Activated CD8-positive, alpha-beta memory T cell treated with anti-CD3 and anti-CD28 coated beads, Interleukin-2, amount 50 U/mL, for 4 hours (primary cell): Measurements from ENCODE around the gene IGFL2.
"Not testable (repeated sequence)": the region's sequence is repeated elsewhere in the genome, so short reads cannot be mapped to it uniquely, and the experiment has no call there.

Source experiments
- DNase-seq: peaks from one replicate; pipeline ENCODE4 v3.0.0-alpha.2; 2020

IGFL2 gene

DNA sequence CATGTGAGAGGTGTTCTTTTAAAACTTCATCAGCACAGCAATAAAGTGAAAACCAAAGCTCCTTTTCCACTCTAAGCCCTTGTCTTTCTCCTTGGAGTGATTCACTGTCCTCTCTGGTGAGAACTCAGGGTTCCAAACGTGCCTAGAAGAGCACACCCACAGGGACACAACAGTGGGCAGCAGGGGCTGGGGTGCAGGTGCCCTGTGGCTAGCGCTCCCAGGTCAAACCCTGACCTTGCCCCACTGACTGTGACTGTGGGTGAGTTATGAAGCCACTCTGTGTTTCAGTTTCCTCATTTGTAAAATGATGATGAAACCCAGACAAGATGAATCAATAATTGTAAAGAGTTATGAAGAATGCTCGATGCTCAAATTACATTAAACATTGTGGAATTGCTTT, 43.9 kb downstream of the IGFL2 start:
- DNase-seq, result no peak

- DNase-seq, result not testable (repeated sequence)
These were observed 44.6 kb downstream of the IGFL2 start for GRCh38 chr19:46192626-46192991.

- DNase-seq, result no peak
These were observed 45.1 kb downstream of the IGFL2 start for GRCh38 chr19:46192992-46193650.

DNA sequence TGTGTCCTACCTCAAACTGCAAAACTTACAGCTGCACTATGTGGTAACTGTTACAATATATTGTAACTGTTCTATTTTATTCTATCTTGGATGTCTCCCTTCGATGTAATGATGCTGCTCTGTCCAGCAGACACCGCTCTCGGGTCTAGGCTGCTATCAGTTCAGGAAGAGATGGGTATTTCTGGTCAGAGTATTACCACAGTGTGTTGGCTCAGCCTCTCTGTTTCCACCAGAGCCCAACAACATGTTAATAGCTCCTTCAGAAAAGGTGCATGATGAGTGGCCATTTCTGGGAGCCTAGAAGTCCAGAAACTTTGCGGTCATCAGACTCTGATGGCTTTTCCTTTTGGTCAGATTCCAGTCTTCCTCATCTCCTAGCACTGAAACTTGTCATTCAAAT, 45.6 kb downstream of the IGFL2 start:
- DNase-seq, result no peak

DNA sequence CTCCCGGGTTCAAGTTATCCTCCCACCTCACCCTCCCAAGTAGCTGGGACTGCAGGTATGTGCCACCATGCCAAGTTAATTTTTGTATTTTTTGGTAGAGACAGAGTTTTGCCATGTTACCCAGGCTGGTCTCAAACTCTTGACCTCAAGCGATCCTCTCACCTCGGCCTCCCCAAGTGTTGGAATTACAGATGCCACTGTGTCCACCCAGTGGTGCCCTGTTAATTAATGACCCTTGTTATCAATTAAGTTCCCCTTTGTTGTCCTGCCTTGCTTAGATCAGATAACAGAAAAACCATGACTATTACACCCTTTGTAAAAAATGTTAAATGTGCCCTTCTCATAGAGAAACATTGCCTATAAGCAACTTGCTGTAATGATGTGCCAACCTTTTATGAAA, 47.1 kb downstream of the IGFL2 start:
- DNase-seq, result no peak

DNA sequence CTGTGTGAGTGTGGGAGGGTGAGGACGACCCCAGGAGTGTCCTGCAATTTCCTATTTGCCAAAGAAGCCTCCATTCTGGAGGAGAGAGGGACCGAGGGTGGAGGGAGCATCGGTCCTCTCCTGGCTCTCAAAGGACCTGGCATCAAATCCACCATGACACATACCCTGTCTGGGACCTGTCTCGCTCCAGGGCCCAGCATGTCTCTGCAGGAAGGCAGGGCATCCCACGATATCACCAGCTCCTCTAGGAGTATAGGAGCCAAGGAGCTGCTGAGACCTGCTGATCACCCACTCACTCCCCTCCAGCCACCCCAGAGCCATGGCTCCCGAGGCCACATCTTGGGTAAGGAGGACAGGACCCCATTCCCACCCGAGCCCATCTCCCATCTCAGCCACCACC, 47.9 kb downstream of the IGFL2 start:
- not testable (repeated sequence) for DNase-seq

DNA sequence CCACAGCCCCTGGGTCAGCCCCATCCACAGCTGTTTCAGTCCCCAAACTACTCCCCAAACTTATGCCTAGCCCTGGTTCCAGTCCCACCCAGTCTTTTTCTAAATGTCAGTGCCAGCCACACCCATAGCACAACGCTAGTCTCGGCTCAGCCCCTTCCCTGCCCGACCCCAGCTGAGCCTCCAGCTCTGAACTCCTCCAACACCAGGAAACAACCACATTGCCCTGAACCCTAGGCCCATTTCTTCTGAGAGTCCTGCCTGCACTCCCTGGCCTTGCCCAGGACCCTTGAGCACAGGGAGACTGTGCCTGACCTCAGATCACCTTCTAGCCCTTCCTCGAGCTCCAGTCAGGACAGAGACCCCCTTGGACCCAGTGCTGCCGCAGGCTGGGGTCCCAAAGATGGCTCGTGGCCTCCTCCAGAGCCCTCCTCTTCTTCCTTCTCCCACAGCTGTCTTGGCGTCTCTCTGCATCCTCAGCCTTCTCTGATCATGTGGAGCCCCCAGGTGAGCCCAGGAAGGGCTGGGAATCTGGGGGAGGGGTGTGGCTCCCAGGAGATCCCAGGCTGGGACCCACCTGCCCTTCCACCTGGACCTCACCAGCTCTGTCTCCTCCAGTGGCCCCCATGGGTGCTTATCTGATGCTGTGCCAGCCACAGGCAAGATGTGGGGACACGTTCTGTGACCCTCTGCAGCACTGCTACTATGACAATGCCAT, 48.5 kb downstream of the IGFL2 start:
- no peak for DNase-seq

- DNase-seq, result no peak
These were observed 49.5 kb downstream of the IGFL2 start for GRCh38 chr19:46197314-46198070.

- DNase-seq, result no peak
These were observed 50.7 kb downstream of the IGFL2 start for GRCh38 chr19:46198756-46199155.

- DNase-seq, result no peak
These were observed 53.6 kb downstream of the IGFL2 start for GRCh38 chr19:46201454-46202310.

DNA sequence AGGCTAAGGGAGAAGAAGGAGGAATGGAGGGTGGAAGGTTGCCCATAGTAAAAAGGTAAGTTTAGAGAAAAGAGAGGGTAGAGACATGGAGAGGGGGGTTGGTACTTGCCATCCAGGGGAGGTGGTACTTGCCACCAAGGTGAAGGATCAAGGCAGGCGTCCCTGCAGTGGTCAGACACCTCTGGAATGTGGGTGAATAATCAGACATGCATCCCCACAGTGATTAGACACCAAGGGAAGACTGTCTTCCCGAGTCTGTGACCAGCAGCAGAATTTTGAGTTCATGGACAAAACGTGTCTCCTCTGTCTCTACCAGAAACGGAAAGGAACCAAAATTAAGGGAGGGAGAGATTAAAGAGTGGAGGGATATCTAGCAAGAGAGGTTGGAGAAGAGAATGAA, 54.4 kb downstream of the IGFL2 start:
- no peak for DNase-seq

DNA sequence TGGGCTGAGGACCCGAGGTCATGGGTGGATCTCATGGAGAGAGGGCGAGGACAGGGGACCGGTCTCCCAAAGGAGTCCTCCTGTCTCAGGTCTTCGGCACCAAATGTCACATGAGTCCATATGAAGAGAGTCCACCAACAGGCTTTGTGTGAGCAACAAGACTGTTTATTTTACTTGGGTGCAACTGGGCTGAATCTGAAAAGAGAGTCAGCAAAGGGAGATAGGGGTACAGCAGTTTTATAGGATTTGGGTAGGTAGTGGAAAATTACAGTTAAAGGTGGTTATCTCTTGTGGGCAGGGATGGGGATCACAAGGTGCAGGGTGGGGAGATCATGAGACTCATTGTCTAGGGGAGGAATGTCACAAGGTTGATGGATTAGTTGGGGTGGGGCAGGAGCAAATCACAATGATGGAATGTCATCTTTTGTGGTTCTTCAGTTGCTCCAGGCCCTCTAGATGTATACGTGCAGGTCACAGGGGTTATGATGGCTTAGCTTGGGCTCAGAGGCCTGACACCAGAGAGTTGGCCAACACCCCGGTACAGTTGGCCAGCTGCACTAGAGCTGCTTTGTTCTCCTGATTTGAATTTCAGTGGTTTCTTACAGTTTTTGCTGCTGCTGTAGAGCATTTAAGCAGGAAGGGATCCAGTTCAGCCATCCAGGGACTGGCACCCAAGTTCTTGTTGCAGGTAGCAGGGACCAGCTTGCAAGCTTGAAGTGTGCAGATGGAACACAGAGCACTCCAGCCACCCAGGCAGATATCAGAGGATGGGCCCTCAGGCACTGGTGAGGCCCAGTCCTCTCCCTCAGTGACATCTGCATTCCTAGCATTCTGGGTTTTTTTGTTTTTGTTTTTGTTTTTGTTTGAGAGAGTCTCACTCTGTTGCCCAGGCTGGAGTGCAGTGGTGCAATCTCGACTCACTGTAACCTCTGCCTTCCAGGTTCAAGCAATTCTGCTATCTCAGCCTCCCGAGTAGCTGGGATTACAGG, 55.1 kb downstream of the IGFL2 start:
- no peak for DNase-seq

GRCh38 chr19:46204008-46204407, 56.0 kb downstream of the IGFL2 start:
- DNase-seq, result no peak

GRCh38 chr19:46205183-46205984, 57.3 kb downstream of the IGFL2 start:
- DNase-seq, result no peak

DNA sequence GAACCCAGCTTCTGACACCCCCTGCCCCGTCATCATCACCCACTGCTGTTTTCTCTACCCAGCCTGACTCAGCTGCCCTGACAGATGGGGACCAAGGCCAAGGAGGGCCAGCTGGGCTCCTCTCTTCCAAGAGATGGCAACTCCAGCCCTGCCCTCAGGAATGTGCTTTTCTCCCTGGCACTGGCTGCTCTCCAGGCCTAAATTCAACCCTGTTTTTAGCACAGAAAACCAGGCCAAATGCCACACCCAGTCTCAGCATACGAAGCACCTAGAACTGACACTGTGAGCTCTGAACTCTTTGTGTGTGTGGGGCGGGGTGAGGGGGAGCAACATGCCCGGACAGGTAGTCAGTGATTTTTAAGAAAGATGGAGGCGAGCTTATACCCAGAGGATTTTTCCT, 58.1 kb downstream of the IGFL2 start:
- DNase-seq, result no peak

DNA sequence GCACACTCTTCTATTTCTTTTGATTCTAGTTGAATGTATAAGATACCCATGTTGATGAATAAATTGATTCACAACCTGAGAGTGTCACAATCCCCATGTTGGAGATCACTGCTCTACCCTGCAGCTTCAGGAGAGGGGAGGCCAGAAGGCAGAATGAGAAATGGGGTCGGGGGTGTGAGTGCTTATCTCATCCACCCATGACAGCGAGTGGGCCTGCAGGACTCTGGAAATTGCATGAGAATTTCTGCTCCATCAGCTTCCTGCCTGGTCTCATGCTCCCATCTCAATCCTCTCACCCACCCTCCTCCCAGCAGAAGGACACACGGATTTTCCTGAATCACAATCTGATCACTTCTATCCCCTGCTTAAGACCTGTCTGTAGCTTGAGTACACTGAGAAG, 58.6 kb downstream of the IGFL2 start:
- no peak for DNase-seq

- not testable (repeated sequence) for DNase-seq
These were observed 59.8 kb downstream of the IGFL2 start for GRCh38 chr19:46207858-46208257.

DNA sequence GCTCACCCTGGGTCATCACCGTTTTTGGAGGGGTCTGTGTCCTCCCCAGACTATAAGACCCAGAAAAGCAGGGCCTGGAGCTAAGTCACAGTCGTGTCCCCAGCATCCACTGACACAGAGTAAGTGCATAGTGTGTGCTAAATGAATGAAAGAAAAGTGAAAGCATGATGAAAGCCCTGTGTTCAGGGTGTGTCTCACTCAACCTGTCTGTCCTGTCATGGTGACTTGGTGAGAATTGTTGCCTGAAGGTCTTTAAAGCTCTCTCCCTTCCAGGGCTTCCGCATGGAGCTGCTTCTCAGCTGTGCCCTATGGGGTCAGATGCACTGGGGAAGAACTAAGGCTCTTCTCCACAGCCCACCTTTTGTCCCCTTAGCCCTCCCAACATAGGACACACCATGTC, 61.0 kb downstream of the IGFL2 start:
- DNase-seq, result no peak

- DNase-seq, result no peak
These were observed 61.4 kb downstream of the IGFL2 start for GRCh38 chr19:46209472-46209871.

- DNase-seq, result no peak
These were observed 62.6 kb downstream of the IGFL2 start for GRCh38 chr19:46210669-46211068.
